Gastrocnemius medialis (tissue), 4 donors: ENCODE measurements around the gene MLIP. TPM values are rescaled to one million over a fixed set of nuclear protein-coding genes. Genes with fewer than 3 reads are reported as not detected.
A peak's percentile ranks its signal among the peaks of the same experiment; 100 is the strongest.

Experiments
- ATAC-seq, 2 donors: fragments of 150-250 bp; one replicate each; pipeline ENCODE4 v1.9.1; 2016
- DNase-seq, 2 donors: peaks; one replicate each; pipeline ENCODE4 v3.0.0-alpha.2; 2019
- H3K27ac ChIP-seq, 4 donors: fragments of 200-600 bp; sonication (generic); 1 replicate in 1 of 4; 2 replicates in 3 of 4; pipeline ENCODE4 v1.5.1; 2016 to 2018; ENCODE audit warnings: mild to moderate bottlenecking in 2 of 4, moderate library complexity in 1 of 4
- H3K27me3 ChIP-seq, 3 donors: fragments of 200-600 bp; sonication (generic) in 2 of 3; 1 replicate in 1 of 3; 2 replicates in 2 of 3; pipeline versions ENCODE4 v1.5.1 to v1.6.0; 2016 to 2019; ENCODE audit warnings: mild to moderate bottlenecking in 1 of 3, moderate library complexity in 1 of 3
- H3K36me3 ChIP-seq, 2 donors: fragments of 200-600 bp; sonication (generic) in 1 of 2; one replicate each; pipeline ENCODE4 v1.5.1; 2017 to 2018
- H3K4me1 ChIP-seq, 2 donors: fragments of 200-600 bp; sonication (generic) in 1 of 2; one replicate each; pipeline ENCODE4 v1.5.1; 2016 to 2017; ENCODE audit warnings: mild to moderate bottlenecking in 2 of 2
- H3K4me3 ChIP-seq, 4 donors: fragments of 200-600 bp; sonication (generic) in 3 of 4; 1 replicate in 1 of 4; 2 replicates in 3 of 4; pipeline ENCODE4 v1.5.1; 2016 to 2019; ENCODE audit warnings: mild to moderate bottlenecking in 2 of 4
- H3K9me3 ChIP-seq, 3 donors: fragments of 200-600 bp; sonication (generic) in 2 of 3; 1 replicate in 1 of 3; 2 replicates in 2 of 3; pipeline ENCODE4 v1.5.1; 2016 to 2019
- POLR2A ChIP-seq, 2 donors: fragments of 450-650 bp; IDR thresholded peaks; one replicate each; pipeline ENCODE4 v1.6.1; 2017; ENCODE audit warnings: antibody characterized with exemption in 2 of 2, mild to moderate bottlenecking in 2 of 2, moderate library complexity in 2 of 2
- in situ Hi-C, 4 donors: fragments of 200-750 bp; cut with MboI; loops; one replicate each; pipeline versions ENCODE4 v1.15.0 to v1.8.0; 2017; ENCODE audit warnings: low sequenced_read_pairs in 4 of 4
- intact Hi-C: fragments of 100-400 bp; cut with DNase I; formaldehyde crosslinking; loops from one replicate; pipeline ENCODE4 v1.15.1; 2023; ENCODE audit warnings: low total_unique reads
- total RNA-seq, 4 donors: library from RNA; depleted of rRNA; stranded (reverse); fragments of >200 nt; gene quantifications; one replicate each; pipeline versions ENCODE4 v1.1.0 to v1.2.3, GENCODE V29; 2016
- TF ChIP-seq, protein P1 (sequence below), 5 experiments: fragments of 450-650 bp in 3 of 5; fragments of 200-600 bp in 2 of 5; sonication (generic) in 2 of 5; IDR thresholded peaks in 4 of 5; conservative IDR thresholded peaks in 1 of 5; 1 replicate in 4 of 5; 2 replicates in 1 of 5; pipeline ENCODE4 v1.5.1; 2016 to 2019; ENCODE audit warnings: antibody characterized with exemption in 5 of 5, mild to moderate bottlenecking in 3 of 5, moderate library complexity in 3 of 5

Gene MLIP
- total RNA-seq, 4 donors from 2014 or later = 130 to 200 (median 160) TPM

DNA sequence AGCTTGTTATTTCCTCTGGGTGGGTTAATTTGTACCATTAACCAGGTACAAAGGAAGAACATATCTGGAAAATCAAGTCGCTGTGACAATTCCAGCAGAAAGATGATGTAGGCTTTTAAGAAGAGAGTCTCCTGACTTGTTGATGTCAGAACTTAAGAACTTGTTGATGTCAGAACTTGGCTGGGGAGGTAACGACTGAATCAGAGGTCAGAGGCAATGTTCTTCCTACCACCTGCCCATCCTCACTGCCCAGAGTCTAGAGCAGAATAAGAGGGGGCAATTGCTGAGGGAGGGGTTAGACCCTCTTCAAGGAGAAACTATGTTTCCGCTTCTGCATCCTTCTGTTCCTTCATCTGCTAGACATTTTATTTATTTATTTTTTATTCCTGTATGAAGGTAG lies 18.9 kb downstream of the MLIP start:
- intact Hi-C loops = loop anchor here (5.0 kb wide), 1 partner anchor 118 kb away; no protein-coding TSS in a partner anchor
- H3K4me1 ChIP-seq = peaks cover 54 to 77% of the 10 kb centered on the region in 2 donors
- peaks cover 0 to 23% of the 10 kb centered on the region in 2 donors for H3K36me3 ChIP-seq
- H3K9me3 ChIP-seq = no peaks in the 10 kb centered on the region
- ATAC-seq (peak in 1 of 2 donors; percentile 33), DNase-seq (no peak)
- peak overlapping the region; percentile 48 to 68 (median 60) for H3K27ac ChIP-seq
- no peaks in the 10 kb centered on the region for H3K27me3 ChIP-seq
- no peak overlapping the region for H3K4me3 ChIP-seq
- in situ Hi-C loops = loop anchor here in 1 of 4 donors (10.0 kb wide), 1 partner anchor 55 kb away; no protein-coding TSS in a partner anchor
- TF ChIP-seq POLR2A (IDR thresholded peaks at IDR 0.05) = no peak
- TF ChIP-seq, protein P1, sequence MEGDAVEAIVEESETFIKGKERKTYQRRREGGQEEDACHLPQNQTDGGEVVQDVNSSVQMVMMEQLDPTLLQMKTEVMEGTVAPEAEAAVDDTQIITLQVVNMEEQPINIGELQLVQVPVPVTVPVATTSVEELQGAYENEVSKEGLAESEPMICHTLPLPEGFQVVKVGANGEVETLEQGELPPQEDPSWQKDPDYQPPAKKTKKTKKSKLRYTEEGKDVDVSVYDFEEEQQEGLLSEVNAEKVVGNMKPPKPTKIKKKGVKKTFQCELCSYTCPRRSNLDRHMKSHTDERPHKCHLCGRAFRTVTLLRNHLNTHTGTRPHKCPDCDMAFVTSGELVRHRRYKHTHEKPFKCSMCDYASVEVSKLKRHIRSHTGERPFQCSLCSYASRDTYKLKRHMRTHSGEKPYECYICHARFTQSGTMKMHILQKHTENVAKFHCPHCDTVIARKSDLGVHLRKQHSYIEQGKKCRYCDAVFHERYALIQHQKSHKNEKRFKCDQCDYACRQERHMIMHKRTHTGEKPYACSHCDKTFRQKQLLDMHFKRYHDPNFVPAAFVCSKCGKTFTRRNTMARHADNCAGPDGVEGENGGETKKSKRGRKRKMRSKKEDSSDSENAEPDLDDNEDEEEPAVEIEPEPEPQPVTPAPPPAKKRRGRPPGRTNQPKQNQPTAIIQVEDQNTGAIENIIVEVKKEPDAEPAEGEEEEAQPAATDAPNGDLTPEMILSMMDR (IDR thresholded peaks at IDR 0.05 in 4 of 5, conservative IDR thresholded peaks at IDR 0.05 in 1 of 5) = no peak

DNA sequence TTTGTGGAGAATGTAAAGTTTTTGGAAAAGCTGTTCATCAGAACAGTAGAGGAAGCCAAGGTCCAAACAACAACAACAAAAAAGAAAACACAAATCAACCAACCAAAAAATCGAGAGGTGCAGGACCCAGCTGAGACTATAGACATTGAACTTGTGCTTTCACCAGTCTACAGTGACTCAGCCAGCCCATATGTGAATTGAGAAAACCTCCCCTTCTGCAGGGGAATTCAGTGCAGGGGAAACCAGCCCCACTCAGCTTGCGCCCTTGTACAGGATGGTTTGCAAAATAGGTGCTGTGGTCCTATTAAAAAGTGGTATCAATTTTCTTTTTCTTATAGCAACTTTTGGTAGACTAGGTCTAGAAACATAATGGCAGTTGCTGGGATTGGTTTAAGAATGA lies 21.3 kb downstream of the MLIP start:
- in situ Hi-C loops (loop anchor here in 1 of 4 donors (10.0 kb wide), 1 partner anchor 52 kb away; no protein-coding TSS in a partner anchor), intact Hi-C loops (loop anchor here (5.0 kb wide), 1 partner anchor 120 kb away; no protein-coding TSS in a partner anchor)
- Histone ChIP-seq H3K9me3 (no peaks in the 10 kb centered on the region), H3K4me1 (peaks cover 61 to 69% of the 10 kb centered on the region in 2 donors), H3K27ac (peak overlapping the region in 3 of 4 donors; percentile 14 to 69 (median 68)), H3K4me3 (no peak overlapping the region), H3K27me3 (no peaks in the 10 kb centered on the region), H3K36me3 (peaks cover 0 to 22% of the 10 kb centered on the region in 2 donors)
- DNase-seq = no peak
- no peak for ATAC-seq
- TF ChIP-seq POLR2A (IDR thresholded peaks at IDR 0.05) = no peak
- TF ChIP-seq, protein P1 (IDR thresholded peaks at IDR 0.05 in 4 of 5, conservative IDR thresholded peaks at IDR 0.05 in 1 of 5) = no peak

GRCh38 chr6:54133186-54133585 lies 21.9 kb downstream of the MLIP start:
- DNase-seq = no peak
- peaks cover 55 to 63% of the 10 kb centered on the region in 2 donors for H3K4me1 ChIP-seq
- H3K27ac ChIP-seq = peak overlapping the region; percentile 16 to 69 (median 48)
- no peaks in the 10 kb centered on the region for H3K27me3 ChIP-seq
- H3K36me3 ChIP-seq = peaks cover 0 to 28% of the 10 kb centered on the region in 2 donors
- H3K9me3 ChIP-seq = no peaks in the 10 kb centered on the region
- no peak overlapping the region for H3K4me3 ChIP-seq
- in situ Hi-C loops = loop anchor here in 1 of 4 donors (10.0 kb wide), 1 partner anchor 52 kb away; no protein-coding TSS in a partner anchor
- TF ChIP-seq POLR2A (IDR thresholded peaks at IDR 0.05) = no peak
- TF ChIP-seq, protein P1 (IDR thresholded peaks at IDR 0.05 in 4 of 5, conservative IDR thresholded peaks at IDR 0.05 in 1 of 5) = no peak
- intact Hi-C loops = loop anchor here (5.0 kb wide), 1 partner anchor 121 kb away; no protein-coding TSS in a partner anchor
- no peak for ATAC-seq

DNA sequence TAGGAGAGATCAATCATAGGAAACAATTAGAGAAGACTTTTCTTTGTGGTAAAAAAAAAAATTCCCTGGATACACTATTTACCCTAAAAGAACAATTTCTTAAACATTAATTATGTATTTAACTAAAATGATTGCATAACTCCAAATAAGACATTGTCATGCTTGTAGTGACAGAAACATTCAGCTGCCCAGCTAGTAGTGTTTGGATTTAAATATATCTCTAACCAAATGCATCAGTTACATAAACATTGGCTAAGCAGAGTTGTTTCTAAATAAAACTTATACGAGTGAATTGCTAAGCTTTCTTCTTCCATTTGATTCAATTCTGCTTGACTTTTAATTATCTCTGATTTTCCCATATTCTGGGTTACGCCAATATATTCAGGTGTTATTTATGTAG lies 23.7 kb downstream of the MLIP start:
- peak; percentile 26 to 40 for ATAC-seq
- peak overlapping the region; percentile 36 to 69 (median 68) for H3K27ac ChIP-seq
- in situ Hi-C loops = loop anchor here in 1 of 4 donors (10.0 kb wide), 1 partner anchor 50 kb away; no protein-coding TSS in a partner anchor

More for the DNA sequence above, 23.7 kb downstream of the MLIP start:
- intact Hi-C loops = loop anchor here (5.0 kb wide), 1 partner anchor 123 kb away; no protein-coding TSS in a partner anchor
- TF ChIP-seq, protein P1 (IDR thresholded peaks at IDR 0.05 in 4 of 5, conservative IDR thresholded peaks at IDR 0.05 in 1 of 5) = no peak
- TF ChIP-seq POLR2A (IDR thresholded peaks at IDR 0.05) = no peak
- no peaks in the 10 kb centered on the region for H3K9me3 ChIP-seq
- peaks cover 45 to 51% of the 10 kb centered on the region in 2 donors for H3K4me1 ChIP-seq
- H3K27me3 ChIP-seq = no peaks in the 10 kb centered on the region
- H3K4me3 ChIP-seq = no peak overlapping the region
- peaks cover 0 to 29% of the 10 kb centered on the region in 2 donors for H3K36me3 ChIP-seq
- no peak for DNase-seq
